ENCODE measurements around the gene RCHY1. TPM values are rescaled to one million over a fixed set of nuclear protein-coding genes. Genes with fewer than 3 reads are reported as not detected.

Gene RCHY1
- total RNA-seq, 1 experiment from 2014 or later = 38.3 TPM

GRCh38 chr4:75490155-75490554, 24.0 kb downstream of the RCHY1 start:
- peak; percentile 29 for DNase-seq (ENCODE audit: unreplicated experiment)
- Mint-ChIP-seq H3K27me3 (ENCODE audit: insufficient read depth, unreplicated experiment) (no peaks in the 10 kb centered on the region), H3K4me3 (ENCODE audit: unreplicated experiment) (no peak overlapping the region), H3K27ac (ENCODE audit: low read depth, unreplicated experiment) (no peak overlapping the region), H3K4me1 (ENCODE audit: insufficient read depth, unreplicated experiment) (peaks cover 7% of the 10 kb centered on the region), H3K36me3 (ENCODE audit: insufficient read depth, unreplicated experiment) (peaks cover 46% of the 10 kb centered on the region), H3K9me3 (ENCODE audit: unreplicated experiment) (no peaks in the 10 kb centered on the region)
- ChIA-PET POLR2A (interaction anchor here (0.7 kb wide), 1 partner anchor 960 kb away, joined by 4 read pairs; no protein-coding TSS in a partner anchor), CTCF (interaction anchor here (0.6 to 1.5 kb wide), 5 partner anchors 9 to 559 kb away, joined by 4 to 5 read pairs (median 5); no protein-coding TSS in a partner anchor)
- peak; percentile 16 for TF ChIP-seq CTCF (IDR thresholded peaks at IDR 0.05; ENCODE audit: unreplicated experiment)
- intact Hi-C loops (cut with micrococcal nuclease) = loop anchor here (5.0 to 10.0 kb wide), 2 partner anchors 558 to 615 kb away; partner anchors contain the start of gene PARM1
- BruUV-seq (replicated peaks) = no TSS peak

DNA sequence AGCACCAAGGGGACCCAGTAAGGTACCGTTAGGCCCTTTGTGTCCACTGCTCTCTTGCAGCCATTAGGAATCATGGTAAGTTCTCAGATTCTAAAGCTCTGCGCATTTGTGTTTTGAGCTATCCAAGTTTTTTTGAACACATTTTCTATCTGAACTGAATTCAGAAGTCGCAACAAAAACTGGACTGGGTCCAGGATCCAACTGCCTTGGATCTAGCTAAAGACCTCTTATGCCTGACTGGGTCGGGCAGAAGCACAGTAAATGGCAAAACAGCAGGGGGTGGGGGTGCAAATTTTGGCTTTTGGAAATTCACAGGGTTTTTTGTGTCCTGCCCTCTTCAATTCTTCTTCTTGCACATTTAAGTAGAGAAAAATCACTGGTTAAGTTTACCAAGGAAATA, 30.0 kb downstream of the RCHY1 start:
- H3K4me3 Mint-ChIP-seq (ENCODE audit: unreplicated experiment) = no peak overlapping the region
- H3K9me3 Mint-ChIP-seq (ENCODE audit: unreplicated experiment) = no peaks in the 10 kb centered on the region
- BruUV-seq (replicated peaks) = no TSS peak
- no peak for TF ChIP-seq CTCF (IDR thresholded peaks at IDR 0.05; ENCODE audit: unreplicated experiment)
- ChIA-PET CTCF (no interaction called here), POLR2A (interaction anchor here (0.6 to 1.1 kb wide), 2 partner anchors 13 to 42 kb away, joined by 3 read pairs; no protein-coding TSS in a partner anchor)
- no peaks in the 10 kb centered on the region for H3K27me3 Mint-ChIP-seq (ENCODE audit: insufficient read depth, unreplicated experiment)
- no peak for DNase-seq (ENCODE audit: unreplicated experiment)
- no peaks in the 10 kb centered on the region for H3K4me1 Mint-ChIP-seq (ENCODE audit: insufficient read depth, unreplicated experiment)
- intact Hi-C loops (cut with micrococcal nuclease) = no loop called here
- peaks cover 65% of the 10 kb centered on the region for H3K36me3 Mint-ChIP-seq (ENCODE audit: insufficient read depth, unreplicated experiment)
- H3K27ac Mint-ChIP-seq (ENCODE audit: low read depth, unreplicated experiment) = no peak overlapping the region

DNA sequence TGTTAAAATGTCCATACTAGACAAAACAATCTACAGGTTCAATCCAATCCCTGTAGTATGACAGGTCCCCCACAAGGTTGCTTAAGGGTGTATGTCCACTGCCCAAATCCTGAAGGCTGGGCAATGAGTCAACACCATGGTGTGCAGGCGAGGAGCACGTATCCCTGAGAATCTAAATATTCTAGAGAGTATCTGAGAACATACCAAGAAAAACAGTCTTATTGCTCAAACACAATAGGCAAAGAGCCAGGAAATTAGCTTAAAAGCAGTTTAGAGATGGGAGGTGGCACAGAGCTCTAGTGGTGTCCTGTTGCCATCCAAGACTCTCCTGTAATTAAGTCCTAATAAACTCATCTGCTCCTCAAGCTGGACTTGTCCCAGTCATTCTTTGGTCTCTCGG, 37.0 kb downstream of the RCHY1 start:
- Mint-ChIP-seq H3K27ac (ENCODE audit: low read depth, unreplicated experiment) (peak overlapping the region; percentile 31), H3K4me1 (ENCODE audit: insufficient read depth, unreplicated experiment) (peaks cover 14% of the 10 kb centered on the region), H3K4me3 (ENCODE audit: unreplicated experiment) (no peak overlapping the region), H3K9me3 (ENCODE audit: unreplicated experiment) (peaks cover 7% of the 10 kb centered on the region), H3K27me3 (ENCODE audit: insufficient read depth, unreplicated experiment) (no peaks in the 10 kb centered on the region), H3K36me3 (ENCODE audit: insufficient read depth, unreplicated experiment) (peaks cover 83% of the 10 kb centered on the region)
- TF ChIP-seq CTCF (IDR thresholded peaks at IDR 0.05; ENCODE audit: unreplicated experiment) = no peak
- intact Hi-C loops (cut with micrococcal nuclease) = no loop called here
- POLR2A ChIA-PET = interaction anchor here (1.2 kb wide), 1 partner anchor 37 kb away, joined by 5 read pairs; the partner anchor contains the start of genes RCHY1 and THAP6
- DNase-seq (ENCODE audit: unreplicated experiment) = peak; percentile 90
- CTCF ChIA-PET = no interaction called here
- BruUV-seq (replicated peaks) = no TSS peak

DNA sequence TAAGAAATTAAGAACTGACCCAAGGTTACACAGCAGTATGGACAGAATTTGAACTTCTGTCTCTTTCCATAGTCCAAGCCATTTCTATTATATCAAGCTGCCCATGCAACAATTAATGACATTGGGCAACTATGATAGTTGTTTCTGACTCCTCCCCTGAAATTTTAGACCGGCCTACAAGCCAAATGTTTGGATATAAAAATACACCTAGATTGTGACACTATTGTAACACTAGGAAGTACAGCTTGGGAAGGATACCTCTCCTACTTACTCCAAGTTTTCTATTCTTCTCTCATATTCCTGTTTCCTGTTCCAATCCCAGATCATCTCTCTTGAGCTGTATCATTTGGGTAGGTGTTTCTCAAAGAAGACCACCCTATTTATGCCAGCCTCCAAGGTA, 43.5 kb downstream of the RCHY1 start:
- ChIA-PET CTCF (interaction anchor here (0.7 kb wide), 1 partner anchor 8 kb away, joined by 3 read pairs; no protein-coding TSS in a partner anchor), POLR2A (no interaction called here)
- no peak overlapping the region for H3K27ac Mint-ChIP-seq (ENCODE audit: low read depth, unreplicated experiment)
- H3K4me1 Mint-ChIP-seq (ENCODE audit: insufficient read depth, unreplicated experiment) = peaks cover 4% of the 10 kb centered on the region
- BruUV-seq (replicated peaks) = no TSS peak
- H3K36me3 Mint-ChIP-seq (ENCODE audit: insufficient read depth, unreplicated experiment) = peaks cover 39% of the 10 kb centered on the region
- no peaks in the 10 kb centered on the region for H3K27me3 Mint-ChIP-seq (ENCODE audit: insufficient read depth, unreplicated experiment)
- intact Hi-C loops (cut with micrococcal nuclease) = no loop called here
- peak; percentile 28 for DNase-seq (ENCODE audit: unreplicated experiment)
- no peak for TF ChIP-seq CTCF (IDR thresholded peaks at IDR 0.05; ENCODE audit: unreplicated experiment)
- H3K9me3 Mint-ChIP-seq (ENCODE audit: unreplicated experiment) = no peaks in the 10 kb centered on the region
- no peak overlapping the region for H3K4me3 Mint-ChIP-seq (ENCODE audit: unreplicated experiment)
